ENCODE data around the gene MRTFA.

DNA sequence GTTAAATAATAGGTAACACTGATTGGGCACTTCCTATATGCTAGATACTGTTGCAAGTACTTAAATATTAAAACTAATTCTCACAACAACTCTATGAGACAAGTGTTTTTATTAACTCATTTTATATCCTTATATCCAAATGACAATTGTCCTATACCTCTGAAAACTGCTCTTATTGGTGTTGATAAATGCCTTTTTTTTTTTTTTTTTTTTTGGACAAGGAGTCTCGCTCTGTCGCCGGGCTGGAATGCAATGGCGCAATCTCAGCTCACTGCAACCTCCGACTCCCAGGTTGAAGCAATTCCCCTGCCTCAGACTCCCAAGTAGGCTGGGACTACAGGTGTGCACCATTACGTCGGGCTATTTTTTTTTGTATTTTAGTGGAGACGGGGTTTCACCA lies 41.6 kb downstream of the MRTFA start:
- TF ChIP-seq, protein P1, sequence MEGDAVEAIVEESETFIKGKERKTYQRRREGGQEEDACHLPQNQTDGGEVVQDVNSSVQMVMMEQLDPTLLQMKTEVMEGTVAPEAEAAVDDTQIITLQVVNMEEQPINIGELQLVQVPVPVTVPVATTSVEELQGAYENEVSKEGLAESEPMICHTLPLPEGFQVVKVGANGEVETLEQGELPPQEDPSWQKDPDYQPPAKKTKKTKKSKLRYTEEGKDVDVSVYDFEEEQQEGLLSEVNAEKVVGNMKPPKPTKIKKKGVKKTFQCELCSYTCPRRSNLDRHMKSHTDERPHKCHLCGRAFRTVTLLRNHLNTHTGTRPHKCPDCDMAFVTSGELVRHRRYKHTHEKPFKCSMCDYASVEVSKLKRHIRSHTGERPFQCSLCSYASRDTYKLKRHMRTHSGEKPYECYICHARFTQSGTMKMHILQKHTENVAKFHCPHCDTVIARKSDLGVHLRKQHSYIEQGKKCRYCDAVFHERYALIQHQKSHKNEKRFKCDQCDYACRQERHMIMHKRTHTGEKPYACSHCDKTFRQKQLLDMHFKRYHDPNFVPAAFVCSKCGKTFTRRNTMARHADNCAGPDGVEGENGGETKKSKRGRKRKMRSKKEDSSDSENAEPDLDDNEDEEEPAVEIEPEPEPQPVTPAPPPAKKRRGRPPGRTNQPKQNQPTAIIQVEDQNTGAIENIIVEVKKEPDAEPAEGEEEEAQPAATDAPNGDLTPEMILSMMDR (conservative IDR thresholded peaks at IDR 0.05; ENCODE audit: low read length) = no peak
- TF ChIP-seq EZH2phosphoT487 (IDR thresholded peaks at IDR 0.05; ENCODE audit: borderline replicate concordance, low read depth, low read length) = no peak
